ENCODE data around the gene SSTR3. TPM values are rescaled to one million over a fixed set of nuclear protein-coding genes. Genes with fewer than 3 reads are reported as not detected.
A peak's percentile ranks its signal among the peaks of the same experiment; 100 is the strongest.

Gene SSTR3
- total and polyA plus RNA-seq, 4 donors: 0.39 to 2.9 (median 2.1) TPM

DNA sequence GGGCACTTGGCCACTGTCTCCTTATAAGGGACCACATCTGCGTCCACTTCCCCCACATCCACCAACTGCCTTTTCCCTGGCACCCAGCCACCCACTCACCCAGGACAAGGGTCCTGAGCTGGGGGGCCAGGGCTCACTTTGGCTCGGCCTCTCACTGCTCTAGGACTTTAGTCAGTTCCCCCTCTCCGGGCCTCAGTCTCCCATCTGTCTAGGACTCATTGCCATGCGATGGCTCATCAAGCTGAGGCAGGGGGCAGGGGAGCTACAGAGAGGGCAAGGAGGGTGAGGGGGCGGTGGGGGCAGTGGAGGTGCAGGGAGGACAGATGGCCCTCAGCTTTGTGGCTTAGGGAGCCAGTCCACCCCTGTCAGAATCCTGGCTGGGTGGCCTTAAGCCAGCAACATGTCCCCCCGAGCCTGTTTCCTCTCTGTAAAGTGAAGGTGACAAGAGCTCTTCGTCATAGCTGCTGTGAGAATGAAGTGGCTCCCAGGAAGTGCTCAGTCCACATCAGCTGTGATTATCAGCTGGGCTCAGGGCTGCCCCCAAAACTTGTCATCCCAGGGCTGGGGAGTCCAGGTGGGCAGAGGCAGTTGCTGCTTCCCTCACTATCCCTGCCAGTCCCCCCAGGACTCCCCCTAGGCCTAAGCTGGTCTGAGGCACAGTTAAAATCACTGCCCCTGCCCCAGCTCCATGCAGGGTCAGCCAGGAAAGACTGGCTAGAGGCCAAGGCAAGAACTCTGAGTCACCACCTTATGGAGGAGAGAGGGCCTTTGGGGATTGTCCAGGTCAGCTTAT, 16.9 kb upstream of the SSTR3 start:
- H3K27ac ChIP-seq (ENCODE audit: low read depth, low read length): no peak overlapping the region
- H3K4me3 ChIP-seq (ENCODE audit: low read depth, low read length): no peak overlapping the region
- WGBS (ENCODE audit: insufficient coverage): 61% methylated on average over 7 of the region's 7 CpGs
- H3K4me1 ChIP-seq (ENCODE audit: control insufficient read depth, insufficient read depth, low read length): peaks cover 14% of the 10 kb centered on the region
- peaks cover 2% of the 10 kb centered on the region for H3K27me3 ChIP-seq (ENCODE audit: control insufficient read depth, insufficient read depth, low read length)
- no peaks in the 10 kb centered on the region for H3K36me3 ChIP-seq (ENCODE audit: control insufficient read depth, insufficient read depth, low read length)
- no peak for DNase-seq (ENCODE audit: low read depth in 4 of 6, low spot score in 6 of 6)
- no peaks in the 10 kb centered on the region for H3K9me3 ChIP-seq (ENCODE audit: control insufficient read depth, insufficient read depth, low read length)

DNA sequence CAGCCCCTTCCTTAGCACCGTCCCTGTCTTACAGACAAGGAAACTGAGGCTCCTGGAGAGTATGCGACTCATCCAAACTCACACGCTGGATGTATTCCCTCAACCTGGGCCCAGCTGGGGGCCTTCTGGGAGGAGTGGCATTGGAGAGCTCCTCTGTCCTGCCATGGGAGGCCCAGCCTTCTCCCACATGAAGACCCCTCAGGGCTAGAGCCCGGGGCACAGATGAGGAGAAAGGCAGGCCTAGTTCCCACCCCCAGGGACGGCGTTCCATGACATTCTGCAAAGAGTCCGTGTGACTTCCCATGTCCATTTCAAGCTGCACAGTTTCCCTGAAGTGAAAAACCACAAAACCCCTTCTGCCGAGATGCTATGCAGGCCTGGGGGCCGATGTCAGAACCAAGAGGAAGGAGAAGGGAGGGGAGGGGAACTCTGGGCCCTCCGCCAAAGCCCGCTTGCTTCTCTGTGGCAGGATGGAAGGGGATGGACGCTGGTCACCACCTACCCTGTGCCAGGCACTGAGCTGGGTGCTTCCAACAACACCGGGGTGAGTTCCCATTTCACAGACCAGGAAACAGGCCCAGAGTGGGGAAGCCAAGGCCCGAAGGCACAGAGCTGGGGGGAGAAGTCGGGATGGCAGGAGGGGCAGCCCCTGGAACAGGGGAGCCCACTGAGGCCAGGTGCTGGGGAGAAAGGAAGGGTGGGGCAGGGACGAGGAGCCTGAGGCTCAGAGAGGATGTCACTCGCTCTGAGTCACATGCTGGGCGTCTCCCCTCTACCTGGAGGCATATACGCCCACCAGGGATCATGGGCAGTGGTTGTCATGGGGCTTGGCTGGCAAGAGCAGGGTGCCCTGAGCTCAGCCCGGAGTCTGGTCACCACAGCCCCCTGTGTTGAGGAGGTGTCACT, 16.1 kb upstream of the SSTR3 start:
- Histone ChIP-seq H3K36me3 (ENCODE audit: control insufficient read depth, insufficient read depth, low read length) (no peaks in the 10 kb centered on the region), H3K27me3 (ENCODE audit: control insufficient read depth, insufficient read depth, low read length) (peaks cover 2% of the 10 kb centered on the region), H3K9me3 (ENCODE audit: control insufficient read depth, insufficient read depth, low read length) (no peaks in the 10 kb centered on the region), H3K27ac (ENCODE audit: low read depth, low read length) (no peak overlapping the region), H3K4me1 (ENCODE audit: control insufficient read depth, insufficient read depth, low read length) (peaks cover 14% of the 10 kb centered on the region), H3K4me3 (ENCODE audit: low read depth, low read length) (no peak overlapping the region)
- peak in 1 of 6 donors; percentile 29 for DNase-seq (ENCODE audit: low read depth in 4 of 6, low spot score in 6 of 6)
- WGBS (ENCODE audit: insufficient coverage): 62% methylated on average over 13 of the region's 20 CpGs

DNA sequence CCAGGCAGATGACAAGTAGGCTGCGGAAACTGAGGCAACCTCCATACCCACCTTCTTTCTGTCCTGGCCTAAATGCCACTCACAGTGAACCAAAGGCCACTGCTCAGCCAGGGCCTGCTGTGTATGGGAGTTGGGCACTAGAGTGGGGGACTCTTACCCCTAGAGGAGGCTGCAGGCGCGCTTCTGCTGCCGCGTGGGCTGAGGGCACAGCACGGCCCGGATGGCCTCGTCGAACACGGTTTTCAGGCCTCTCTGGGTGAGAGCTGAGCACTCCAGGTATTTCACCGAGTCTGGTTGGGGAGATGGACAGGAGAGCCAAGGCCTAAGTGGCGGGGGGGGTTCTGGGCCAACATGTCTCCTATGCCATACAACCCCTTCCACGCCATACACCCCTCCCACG, 14.2 kb upstream of the SSTR3 start:
- DNase-seq (ENCODE audit: low read depth in 4 of 6, low spot score in 6 of 6): no peak
- H3K36me3 ChIP-seq (ENCODE audit: control insufficient read depth, insufficient read depth, low read length): no peaks in the 10 kb centered on the region
- H3K27me3 ChIP-seq (ENCODE audit: control insufficient read depth, insufficient read depth, low read length): peaks cover 2% of the 10 kb centered on the region
- no peak overlapping the region for H3K27ac ChIP-seq (ENCODE audit: low read depth, low read length)
- H3K4me3 ChIP-seq (ENCODE audit: low read depth, low read length): no peak overlapping the region
- H3K9me3 ChIP-seq (ENCODE audit: control insufficient read depth, insufficient read depth, low read length): no peaks in the 10 kb centered on the region
- peaks cover 14% of the 10 kb centered on the region for H3K4me1 ChIP-seq (ENCODE audit: control insufficient read depth, insufficient read depth, low read length)
- 91% methylated on average over 10 of the region's 14 CpGs for WGBS (ENCODE audit: insufficient coverage)

- DNase-seq (ENCODE audit: low read depth in 4 of 6, low spot score in 6 of 6): no peak
- Histone ChIP-seq H3K27me3 (ENCODE audit: control insufficient read depth, insufficient read depth, low read length) (peaks cover 2% of the 10 kb centered on the region), H3K9me3 (ENCODE audit: control insufficient read depth, insufficient read depth, low read length) (no peaks in the 10 kb centered on the region), H3K4me1 (ENCODE audit: control insufficient read depth, insufficient read depth, low read length) (peaks cover 14% of the 10 kb centered on the region), H3K4me3 (ENCODE audit: low read depth, low read length) (no peak overlapping the region), H3K36me3 (ENCODE audit: control insufficient read depth, insufficient read depth, low read length) (no peaks in the 10 kb centered on the region), H3K27ac (ENCODE audit: low read depth, low read length) (no peak overlapping the region)
- WGBS (ENCODE audit: insufficient coverage): 87% methylated on average over 4 of the region's 4 CpGs
Observed at GRCh38 chr22:37226087-37226486, 13.8 kb upstream of the SSTR3 start.

GRCh38 chr22:37225481-37225880, 13.2 kb upstream of the SSTR3 start:
- H3K36me3 ChIP-seq (ENCODE audit: control insufficient read depth, insufficient read depth, low read length): no peaks in the 10 kb centered on the region
- H3K27me3 ChIP-seq (ENCODE audit: control insufficient read depth, insufficient read depth, low read length): peaks cover 2% of the 10 kb centered on the region
- H3K4me1 ChIP-seq (ENCODE audit: control insufficient read depth, insufficient read depth, low read length): peaks cover 14% of the 10 kb centered on the region
- no peak for DNase-seq (ENCODE audit: low read depth in 4 of 6, low spot score in 6 of 6)
- H3K4me3 ChIP-seq (ENCODE audit: low read depth, low read length): no peak overlapping the region
- no peak overlapping the region for H3K27ac ChIP-seq (ENCODE audit: low read depth, low read length)
- no peaks in the 10 kb centered on the region for H3K9me3 ChIP-seq (ENCODE audit: control insufficient read depth, insufficient read depth, low read length)
- WGBS (ENCODE audit: insufficient coverage): 65% methylated on average over 8 of the region's 8 CpGs

DNA sequence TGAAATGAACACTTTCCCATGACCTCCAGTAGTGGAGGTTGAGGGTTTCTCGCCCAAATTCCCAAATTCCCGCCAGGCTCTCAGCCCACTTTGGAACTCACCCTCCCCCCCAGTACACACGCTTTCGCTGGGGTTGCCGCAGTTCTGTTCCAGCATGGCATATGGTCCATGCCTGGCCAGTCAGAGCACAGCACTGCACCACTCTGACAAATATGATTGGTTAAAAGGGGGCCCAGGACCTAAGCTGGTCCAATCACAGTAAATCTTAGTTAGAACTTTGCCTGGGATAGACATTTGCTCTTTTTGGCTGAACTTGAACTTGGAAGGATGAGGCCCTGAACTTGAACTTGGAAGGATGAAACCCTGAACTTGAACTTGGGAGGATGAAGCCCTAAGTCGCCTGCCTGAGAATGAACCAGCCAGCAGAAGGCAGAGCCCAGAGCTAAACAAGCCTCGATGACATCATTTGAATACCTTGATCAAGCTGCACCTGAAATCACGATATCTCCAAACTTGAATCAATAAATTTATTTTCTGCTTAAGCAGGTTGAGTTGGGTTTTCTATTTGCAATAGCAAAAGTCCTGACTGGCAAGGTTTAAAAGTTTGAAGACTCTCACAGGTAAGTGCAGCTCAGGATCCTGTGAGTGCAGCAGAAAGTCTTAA, 12.6 kb upstream of the SSTR3 start:
- WGBS (ENCODE audit: insufficient coverage): 72% methylated on average over 2 of the region's 8 CpGs
- H3K36me3 ChIP-seq (ENCODE audit: control insufficient read depth, insufficient read depth, low read length): no peaks in the 10 kb centered on the region
- DNase-seq (ENCODE audit: low read depth in 4 of 6, low spot score in 6 of 6): no peak
- H3K4me3 ChIP-seq (ENCODE audit: low read depth, low read length): no peak overlapping the region
- peaks cover 14% of the 10 kb centered on the region for H3K4me1 ChIP-seq (ENCODE audit: control insufficient read depth, insufficient read depth, low read length)
- peaks cover 2% of the 10 kb centered on the region for H3K27me3 ChIP-seq (ENCODE audit: control insufficient read depth, insufficient read depth, low read length)
- H3K27ac ChIP-seq (ENCODE audit: low read depth, low read length): no peak overlapping the region
- H3K9me3 ChIP-seq (ENCODE audit: control insufficient read depth, insufficient read depth, low read length): no peaks in the 10 kb centered on the region

DNA sequence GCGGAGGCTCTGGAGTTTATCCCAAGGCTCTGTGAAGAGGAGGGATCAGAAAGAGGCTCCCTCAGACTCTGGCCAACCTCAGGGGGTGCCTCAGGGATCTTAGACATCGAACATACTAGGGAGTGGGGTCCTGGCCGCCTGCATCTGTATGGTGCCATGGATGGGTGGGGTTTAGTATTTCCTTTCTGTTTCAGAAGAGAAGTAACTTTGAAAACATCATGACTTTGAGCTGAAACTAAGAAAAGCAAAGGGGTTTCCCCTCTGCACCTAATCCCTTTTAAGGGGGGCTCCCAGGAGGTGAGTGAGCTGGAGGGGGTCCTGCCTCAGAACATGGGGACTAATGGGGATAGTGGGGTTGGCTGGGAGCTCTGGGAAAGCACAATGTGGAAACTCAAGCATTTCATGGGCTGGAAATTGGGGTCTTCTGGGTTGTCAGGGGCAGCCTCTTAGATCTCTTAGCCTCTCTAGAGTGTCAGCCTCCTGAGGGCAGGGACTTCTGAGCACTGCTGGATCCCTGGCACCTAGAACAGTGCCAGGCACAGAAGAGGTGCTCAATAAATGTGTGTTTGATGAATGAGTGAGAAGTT, 11.8 kb upstream of the SSTR3 start:
- H3K36me3 ChIP-seq (ENCODE audit: control insufficient read depth, insufficient read depth, low read length): no peaks in the 10 kb centered on the region
- H3K4me1 ChIP-seq (ENCODE audit: control insufficient read depth, insufficient read depth, low read length): peaks cover 9% of the 10 kb centered on the region
- no peak for DNase-seq (ENCODE audit: low read depth in 4 of 6, low spot score in 6 of 6)
- no peaks in the 10 kb centered on the region for H3K9me3 ChIP-seq (ENCODE audit: control insufficient read depth, insufficient read depth, low read length)
- no peak overlapping the region for H3K27ac ChIP-seq (ENCODE audit: low read depth, low read length)
- peaks cover 2% of the 10 kb centered on the region for H3K27me3 ChIP-seq (ENCODE audit: control insufficient read depth, insufficient read depth, low read length)
- 53% methylated on average over 3 of the region's 3 CpGs for WGBS (ENCODE audit: insufficient coverage)
- no peak overlapping the region for H3K4me3 ChIP-seq (ENCODE audit: low read depth, low read length)

GRCh38 chr22:37222440-37222971, 10.2 kb upstream of the SSTR3 start:
- Histone ChIP-seq H3K9me3 (ENCODE audit: control insufficient read depth, insufficient read depth, low read length) (no peaks in the 10 kb centered on the region), H3K27ac (ENCODE audit: low read depth, low read length) (no peak overlapping the region), H3K4me1 (ENCODE audit: control insufficient read depth, insufficient read depth, low read length) (no peaks in the 10 kb centered on the region), H3K4me3 (ENCODE audit: low read depth, low read length) (no peak overlapping the region), H3K27me3 (ENCODE audit: control insufficient read depth, insufficient read depth, low read length) (peaks cover 2% of the 10 kb centered on the region), H3K36me3 (ENCODE audit: control insufficient read depth, insufficient read depth, low read length) (no peaks in the 10 kb centered on the region)
- WGBS (ENCODE audit: insufficient coverage): 79% methylated on average over 6 of the region's 8 CpGs
- no peak for DNase-seq (ENCODE audit: low read depth in 4 of 6, low spot score in 6 of 6)
